HCT116 (cell line): ENCODE results near the gene FSD1L. TPM values are rescaled to one million over a fixed set of nuclear protein-coding genes. Genes with fewer than 3 reads are reported as not detected.

Source experiments
- ATAC-seq: fragments of 200-7000 bp; cut with Tn5 transposase; 2 replicates; pipeline ENCODE4 v1.9.1; 2020; ENCODE audit warnings: mild to moderate bottlenecking, moderate library complexity
- BruUV-seq: library from RNA; stranded (reverse); fragments of 400-500 nt; replicated peaks from 2 replicates; lab custom pipeline; 2021; lab: Mats Ljungman, UMichigan
- CTCF ChIA-PET: fragments of 300-600 bp; sonication (Branson Sonifier 250); formaldehyde crosslinking; loops from one replicate; lab custom pipeline; 2021; ENCODE audit warnings: antibody characterized with exemption; lab: Charles Lee
- POLR2A ChIA-PET: fragments of 300-600, 350-600 bp; sonication (Branson Sonifier 250); formaldehyde crosslinking; loops from one replicate; lab custom pipeline; 2021; ENCODE audit warnings: antibody characterized with exemption; lab: Charles Lee
- RAD21 ChIA-PET, 2 experiments: fragments of 300-600 bp; sonication (Branson Sonifier 250); formaldehyde crosslinking; loops; one replicate each; lab custom pipeline; 2023; ENCODE audit warnings: low total read pairs in 2 of 2; ENCODE audit not compliant: uncharacterized antibody in 2 of 2, unreplicated experiment in 2 of 2, low non-redundant PET in 1 of 2; lab: Charles Lee
- DNase-seq: peaks from one replicate; pipeline ENCODE4 v3.0.0-alpha.2; 2010; ENCODE audit warnings: low read depth, low spot score
- H2AFZ ChIP-seq: fragments of 200-600 bp; shearing (Covaris generic), sonication (generic); 2 replicates; pipeline ENCODE4 v1.6.1; 2017; ENCODE audit warnings: low read depth, mixed run types, mixed read lengths, antibody characterized with exemption, low read length; ENCODE audit not compliant: poor library complexity, severe bottlenecking
- H3K27ac ChIP-seq: 2 replicates; pipeline ENCODE4 v1.5.1; 2012; ENCODE audit warnings: low read depth, low read length
- H3K27me3 ChIP-seq: fragments of 200-600 bp; sonication (generic); 2 replicates; pipeline ENCODE4 v1.6.1; 2016; ENCODE audit warnings: mixed run types, low read length, mixed read lengths; ENCODE audit not compliant: insufficient read depth
- H3K36me3 ChIP-seq, 2 experiments: fragments of 200-500 bp in 1 of 2; fragments of 200-600 bp in 1 of 2; sonication (Bioruptor generic) in 1 of 2; sonication (generic) in 1 of 2; 2 replicates each; pipeline versions ENCODE4 v1.5.1 to v1.6.1; 2014 to 2016; ENCODE audit warnings: low read length in 2 of 2, inconsistent platforms in 1 of 2, mixed read lengths in 1 of 2, mixed run types in 1 of 2; ENCODE audit not compliant: insufficient read depth in 2 of 2, control insufficient read depth in 1 of 2
- H3K4me1 ChIP-seq, 2 experiments: fragments of 200-600 bp in 1 of 2; sonication (generic) in 1 of 2; 2 replicates each; pipeline versions ENCODE4 v1.5.1 to v1.6.1; 2012 to 2017; ENCODE audit warnings: low read length in 2 of 2, inconsistent platforms in 1 of 2, mild to moderate bottlenecking in 1 of 2, mixed read lengths in 1 of 2, mixed run types in 1 of 2, moderate library complexity in 1 of 2; ENCODE audit not compliant: insufficient read depth in 2 of 2, control insufficient read depth in 1 of 2
- H3K4me2 ChIP-seq: fragments of 200-600 bp; sonication (generic); 2 replicates; pipeline ENCODE4 v1.6.1; 2017; ENCODE audit warnings: mixed run types, low read length, mixed read lengths
- H3K4me3 ChIP-seq, 2 experiments: fragments of 200-600 bp in 1 of 2; sonication (generic) in 1 of 2; replicated peaks in 1 of 2; 2 replicates each; pipeline ENCODE4 v1.5.1; 2011 to 2016; ENCODE audit warnings: low read length in 2 of 2, control low read depth in 1 of 2, low read depth in 1 of 2, mild to moderate bottlenecking in 1 of 2, mixed read lengths in 1 of 2, mixed run types in 1 of 2
- H3K79me2 ChIP-seq: fragments of 200-600 bp; sonication (generic); 2 replicates; pipeline ENCODE4 v1.6.1; 2017; ENCODE audit warnings: mild to moderate bottlenecking, mixed run types, low read length, moderate library complexity, mixed read lengths; ENCODE audit not compliant: insufficient read depth
- H3K9ac ChIP-seq: fragments of 200-600 bp; sonication (generic); 2 replicates; pipeline ENCODE4 v1.6.1; 2016; ENCODE audit warnings: low read length, mixed read lengths
- H3K9me2 ChIP-seq: fragments of 200-600 bp; sonication (generic), shearing (Covaris generic); 2 replicates; pipeline ENCODE4 v1.6.1; 2017; ENCODE audit warnings: mixed run types, mild to moderate bottlenecking, moderate library complexity; ENCODE audit not compliant: insufficient read depth
- H3K9me3 ChIP-seq, 2 experiments: fragments of 200-500 bp in 1 of 2; fragments of 200-600 bp in 1 of 2; sonication (Bioruptor generic) in 1 of 2; sonication (generic) in 1 of 2; 2 replicates each; pipeline ENCODE4 v1.6.1; 2014 to 2017; ENCODE audit warnings: low read length in 2 of 2, mixed read lengths in 2 of 2, inconsistent platforms in 1 of 2, low read depth in 1 of 2, mild to moderate bottlenecking in 1 of 2, mixed run types in 1 of 2, moderate library complexity in 1 of 2; ENCODE audit not compliant: control insufficient read depth in 1 of 2, insufficient read depth in 1 of 2
- H4K20me1 ChIP-seq: fragments of 200-600 bp; sonication (generic), shearing (Covaris generic); 2 replicates; pipeline ENCODE4 v1.6.1; 2017; ENCODE audit warnings: mixed run types, mild to moderate bottlenecking, moderate library complexity; ENCODE audit not compliant: insufficient read depth
- CBX3 ChIP-seq: IDR thresholded peaks from 2 replicates; pipeline ENCODE4 v1.6.1; 2012; ENCODE audit warnings: low read depth
- CEBPB ChIP-seq: IDR thresholded peaks from 2 replicates; pipeline ENCODE4 v1.6.1; 2012; ENCODE audit warnings: low read depth
- JUND ChIP-seq: IDR thresholded peaks from 2 replicates; pipeline ENCODE4 v1.6.1; 2012
- MAX ChIP-seq: IDR thresholded peaks from 2 replicates; pipeline ENCODE4 v1.6.1; 2012
- TCF7L2 ChIP-seq: IDR thresholded peaks from 2 replicates; pipeline ENCODE4 v1.7.0; 2011; ENCODE audit warnings: borderline replicate concordance, inconsistent platforms; ENCODE audit not compliant: insufficient read depth, insufficient read length; ENCODE audit errors: extremely low read depth
- YY1 ChIP-seq: IDR thresholded peaks from 2 replicates; pipeline ENCODE4 v1.6.1; 2011; ENCODE audit warnings: low read length, low read depth, moderate library complexity, mild to moderate bottlenecking; ENCODE audit not compliant: insufficient replicate concordance; ENCODE audit errors: extremely low read depth
- ZBTB33 ChIP-seq: IDR thresholded peaks from 2 replicates; pipeline ENCODE4 v1.6.1; 2011; ENCODE audit warnings: mild to moderate bottlenecking, low read length, moderate library complexity; ENCODE audit not compliant: insufficient replicate concordance; ENCODE audit errors: extremely low read depth
- ZNF274 ChIP-seq: fragments of 200-500 bp; sonication (Bioruptor generic); IDR thresholded peaks from 2 replicates; pipeline ENCODE4 v1.6.1; 2014; ENCODE audit warnings: mild to moderate bottlenecking, low read depth, low read length, inconsistent platforms
- intact Hi-C: fragments of 100-400 bp; cut with micrococcal nuclease; formaldehyde crosslinking; loops from 2 replicates; pipeline ENCODE4 v1.10.0; 2022
- total RNA-seq: library from RNA; stranded (reverse); gene quantifications from one replicate; pipeline ENCODE4 v1.2.1, GENCODE V29; 2021; ENCODE audit not compliant: unreplicated experiment

Gene FSD1L
- total RNA-seq, 1 experiment from 2014 or later, result 5.5 TPM

GRCh38 chr9:105431424-105432246, 16.2 kb upstream of the FSD1L start:
- H3K79me2 ChIP-seq, result no peaks in the 10 kb centered on the region
- ChIA-PET POLR2A (no interaction called here), RAD21 (no interaction called here), CTCF (no interaction called here)
- no peak overlapping the region for H3K4me3 ChIP-seq
- no peaks in the 10 kb centered on the region for H3K27me3 ChIP-seq
- no peak overlapping the region for H2AFZ ChIP-seq
- H3K4me1 ChIP-seq, result no peaks in the 10 kb centered on the region
- BruUV-seq, result no TSS peak
- no peaks in the 10 kb centered on the region for H4K20me1 ChIP-seq
- DNase-seq (no peak), ATAC-seq (no peak)
- TF ChIP-seq JUND, result no peak
- TF ChIP-seq ZNF274, result no peak
- no peak for TF ChIP-seq ZBTB33
- no peak for TF ChIP-seq MAX
- no peak for TF ChIP-seq YY1
- no peak for TF ChIP-seq CBX3
- no peak for TF ChIP-seq TCF7L2
- TF ChIP-seq CEBPB, result no peak
- no peak overlapping the region for H3K27ac ChIP-seq
- H3K4me2 ChIP-seq, result no peak overlapping the region
- no peaks in the 10 kb centered on the region for H3K9me2 ChIP-seq
- no peaks in the 10 kb centered on the region for H3K9me3 ChIP-seq
- no peak overlapping the region for H3K9ac ChIP-seq
- intact Hi-C loops, result no loop called here
- no peaks in the 10 kb centered on the region for H3K36me3 ChIP-seq
